Measurements from ENCODE around the gene SCAF4.

SCAF4 gene

DNA sequence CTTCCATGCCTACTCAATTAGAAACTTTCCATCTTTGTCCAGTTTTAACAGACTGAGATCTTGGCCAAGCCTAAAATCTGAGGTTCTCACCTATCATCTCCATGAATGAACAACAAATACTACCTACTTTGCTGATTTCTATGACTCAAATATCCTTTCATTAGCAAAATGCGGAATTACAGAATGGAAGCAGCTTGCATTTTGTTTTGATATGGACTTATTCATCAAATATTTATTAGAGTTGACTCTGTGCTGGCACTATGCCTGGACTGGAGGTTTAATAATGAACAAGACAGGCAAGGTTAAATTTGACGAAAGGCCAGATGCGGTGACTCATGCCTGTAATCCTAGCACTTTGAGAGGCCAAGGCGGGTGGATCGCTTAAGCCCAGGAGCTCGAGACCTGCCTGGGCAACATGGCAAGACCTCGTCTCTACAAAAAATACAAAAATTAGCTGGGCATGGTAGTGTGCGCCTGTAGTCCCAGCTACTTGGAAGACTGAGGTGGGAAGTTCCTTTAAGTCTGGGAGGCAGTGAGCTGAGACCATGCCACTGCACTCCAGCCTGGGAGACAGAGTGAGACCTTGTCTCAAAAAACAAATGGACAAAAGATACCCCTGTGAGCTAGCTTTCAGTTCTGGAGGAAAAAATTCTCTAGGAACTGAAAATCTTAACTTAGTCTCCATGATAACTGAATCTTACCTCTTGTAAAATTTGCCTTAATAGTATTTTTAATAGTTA lies 101.8 kb downstream of the SCAF4 start:
- no peak for DNase-seq

DNA sequence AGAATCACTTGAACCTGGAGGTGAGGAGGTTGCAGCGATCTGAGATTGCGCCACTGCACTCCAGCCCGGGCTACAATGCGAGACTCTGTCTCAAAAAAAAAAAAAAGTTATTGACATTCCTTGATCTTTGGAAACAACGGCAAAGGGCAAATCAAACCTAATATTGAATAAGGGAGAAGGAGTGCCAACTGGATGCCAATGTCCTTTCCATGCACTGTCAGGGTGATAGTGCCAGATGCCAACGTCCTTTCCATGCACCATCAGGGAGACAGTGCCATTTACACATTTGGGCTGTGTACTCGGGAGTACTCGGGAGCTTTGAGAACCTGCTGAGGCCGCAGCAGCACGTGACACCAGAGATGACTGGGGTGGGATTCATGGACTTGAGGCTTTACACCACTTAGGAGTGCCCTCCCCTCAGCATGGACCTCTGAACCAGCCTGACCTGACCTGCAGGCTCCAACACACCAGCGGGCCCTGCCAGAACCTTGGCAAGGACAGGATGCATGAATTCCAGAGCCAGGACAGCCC lies 106.9 kb downstream of the SCAF4 start:
- DNase-seq: no peak

DNA sequence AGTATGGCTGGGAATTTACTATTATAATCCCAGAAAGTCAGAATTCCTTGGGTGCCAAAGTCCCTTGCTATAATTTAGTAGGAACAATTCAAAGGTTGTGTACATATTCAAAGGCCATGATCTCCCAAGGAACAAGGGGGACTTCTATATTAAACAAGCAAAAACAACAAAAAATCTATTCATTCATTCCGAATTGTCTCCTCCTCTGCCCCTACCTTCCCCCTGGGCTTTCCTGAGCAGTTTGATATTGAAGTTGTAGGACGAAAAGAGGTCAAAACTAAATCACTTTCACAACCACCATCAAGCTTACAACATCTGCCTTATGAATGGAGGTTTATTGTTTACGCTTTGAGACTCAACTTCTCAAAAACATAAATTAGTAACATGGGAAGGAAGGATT lies 107.7 kb downstream of the SCAF4 start:
- DNase-seq: no peak

DNA sequence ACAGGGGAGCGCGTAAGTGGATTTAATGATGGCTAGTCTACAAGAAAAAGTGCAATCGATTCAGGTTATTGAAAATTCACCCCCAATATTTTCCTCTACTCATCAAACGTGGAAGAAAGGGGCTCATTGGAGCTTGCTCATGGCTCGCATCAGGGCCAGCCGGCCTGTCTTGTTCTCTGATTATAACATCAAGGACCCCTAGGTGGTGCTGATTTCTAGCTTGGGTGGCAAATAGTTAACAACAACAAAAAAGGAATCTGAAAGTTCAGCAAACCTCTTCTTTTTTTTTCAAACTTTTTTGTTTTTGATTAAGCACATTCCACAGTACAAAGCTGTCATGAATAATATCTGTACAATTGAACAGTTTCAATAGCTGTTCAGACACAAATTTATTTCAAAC lies 108.3 kb downstream of the SCAF4 start:
- no peak for DNase-seq

DNA sequence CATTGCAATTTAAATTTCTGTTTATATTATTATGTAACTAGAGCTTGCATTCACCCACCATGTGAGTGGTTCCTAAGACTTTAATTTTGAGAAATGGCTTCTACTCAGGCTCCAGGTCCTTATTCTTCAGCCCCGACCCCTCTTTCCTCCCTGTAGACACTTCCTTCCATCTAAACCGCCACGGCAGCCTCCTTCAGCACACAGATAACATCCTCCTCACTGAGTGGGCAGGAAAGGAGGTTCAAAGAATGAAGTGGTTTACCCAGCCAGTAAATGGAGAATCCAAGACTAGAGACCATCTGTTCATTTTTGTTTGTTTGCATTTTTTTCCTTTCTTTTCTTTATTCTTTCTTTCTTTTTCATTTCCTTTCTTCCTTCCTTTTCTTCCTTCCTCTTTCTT lies 109.5 kb downstream of the SCAF4 start:
- DNase-seq: no peak

Measured in NCI-H187 (cell line).